ENCODE measurements around the gene WDR43. TPM values are rescaled to one million over a fixed set of nuclear protein-coding genes. Genes with fewer than 3 reads are reported as not detected.

Gene WDR43
- total and polyA plus RNA-seq, 8 donors = 30.5 to 46.6 (median 45.0) TPM

GRCh38 chr2:28941008-28941407 is 46.5 kb downstream of the WDR43 start:
- Histone ChIP-seq H3K27me3 (no peaks in the 10 kb centered on the region), H3K9me3 (no peaks in the 10 kb centered on the region), H3K4me1 (no peaks in the 10 kb centered on the region), H3K36me3 (peaks cover 0 to 85% of the 10 kb centered on the region in 2 donors), H3K27ac (no peak overlapping the region), H3K4me3 (no peak overlapping the region)
- ATAC-seq = no peak
- DNase-seq = no peak
- no peak for TF ChIP-seq CTCF (IDR thresholded peaks at IDR 0.05)
- intact Hi-C loops (cut with DNase I) = no loop called here

- H3K4me3 ChIP-seq = no peak overlapping the region
- DNase-seq = no peak
- no peak for ATAC-seq
- no peaks in the 10 kb centered on the region for H3K27me3 ChIP-seq
- no peak overlapping the region for H3K27ac ChIP-seq
- no peak for TF ChIP-seq CTCF (IDR thresholded peaks at IDR 0.05)
- H3K4me1 ChIP-seq = no peaks in the 10 kb centered on the region
- intact Hi-C loops (cut with DNase I) = no loop called here
- H3K9me3 ChIP-seq = no peaks in the 10 kb centered on the region
- peaks cover 0 to 98% of the 10 kb centered on the region in 2 donors for H3K36me3 ChIP-seq
Observed at GRCh38 chr2:28944535-28945248, 50.2 kb downstream of the WDR43 start.

DNA sequence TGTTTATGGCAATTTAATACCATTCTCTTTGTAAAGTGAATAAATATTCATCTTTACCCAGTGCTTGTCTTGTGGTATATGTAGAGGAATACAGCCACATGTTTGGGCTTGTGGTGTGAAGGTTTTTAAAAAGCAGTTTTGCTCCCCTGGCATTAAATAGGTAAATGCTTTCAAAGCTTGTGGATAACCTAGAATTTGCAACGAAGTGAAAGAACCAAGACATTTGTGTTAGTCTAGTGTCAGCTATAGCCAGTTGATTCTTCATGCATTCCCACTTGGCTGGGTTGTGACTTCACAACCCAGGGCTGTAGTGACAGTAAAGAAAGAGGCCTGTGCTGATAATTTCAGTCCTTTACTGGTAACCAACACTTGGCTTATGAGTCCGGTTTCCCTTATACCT is 53.7 kb downstream of the WDR43 start:
- Histone ChIP-seq H3K4me3 (no peak overlapping the region), H3K4me1 (peaks cover 0 to 31% of the 10 kb centered on the region in 2 donors), H3K36me3 (peaks cover 0 to 66% of the 10 kb centered on the region in 2 donors), H3K9me3 (no peaks in the 10 kb centered on the region), H3K27ac (no peak overlapping the region), H3K27me3 (no peaks in the 10 kb centered on the region)
- ATAC-seq (no peak), DNase-seq (no peak)
- TF ChIP-seq CTCF (IDR thresholded peaks at IDR 0.05) = no peak
- intact Hi-C loops (cut with DNase I) = no loop called here

DNA sequence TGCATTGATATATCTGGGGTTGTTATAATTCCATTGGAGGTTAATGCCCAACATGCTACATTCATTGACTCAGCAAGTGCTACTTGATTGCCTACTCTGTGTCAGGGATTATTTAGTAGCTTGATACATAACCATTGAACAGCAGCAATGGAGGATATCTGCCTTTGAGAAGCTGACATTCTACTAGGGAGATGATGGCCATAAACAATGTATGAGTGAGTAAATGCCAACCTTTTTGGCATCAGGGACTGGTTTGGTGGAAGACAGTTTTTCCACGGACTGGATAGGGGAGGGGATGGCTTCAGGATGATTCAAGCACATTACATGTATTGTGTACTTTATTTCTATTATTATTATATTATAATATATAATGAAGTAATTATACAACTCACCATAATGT is 54.7 kb downstream of the WDR43 start:
- no peak overlapping the region for H3K27ac ChIP-seq
- DNase-seq (no peak), ATAC-seq (no peak)
- TF ChIP-seq CTCF (IDR thresholded peaks at IDR 0.05) = no peak
- intact Hi-C loops (cut with DNase I) = no loop called here
- H3K4me1 ChIP-seq = peaks cover 0 to 35% of the 10 kb centered on the region in 2 donors
- H3K9me3 ChIP-seq = no peaks in the 10 kb centered on the region
- no peak overlapping the region for H3K4me3 ChIP-seq
- peaks cover 0 to 56% of the 10 kb centered on the region in 2 donors for H3K36me3 ChIP-seq
- no peaks in the 10 kb centered on the region for H3K27me3 ChIP-seq

- H3K27ac ChIP-seq = no peak overlapping the region
- H3K9me3 ChIP-seq = no peaks in the 10 kb centered on the region
- H3K27me3 ChIP-seq = no peaks in the 10 kb centered on the region
- peaks cover 0 to 51% of the 10 kb centered on the region in 2 donors for H3K36me3 ChIP-seq
- intact Hi-C loops (cut with DNase I) = no loop called here
- no peak overlapping the region for H3K4me3 ChIP-seq
- ATAC-seq (no peak), DNase-seq (no peak)
- peaks cover 0 to 35% of the 10 kb centered on the region in 2 donors for H3K4me1 ChIP-seq
- no peak for TF ChIP-seq CTCF (IDR thresholded peaks at IDR 0.05)
Observed at GRCh38 chr2:28949617-28950305, 55.3 kb downstream of the WDR43 start.

Data from left lung (tissue), 10 donors.